Ishikawa (cell line): Measurements from ENCODE around the gene MLYCD.

Source experiments
- CEBPB ChIP-seq: IDR thresholded peaks from 2 replicates; pipeline ENCODE4 v1.6.1; 2012
- CREB1 ChIP-seq: IDR thresholded peaks from 2 replicates; pipeline ENCODE4 v1.6.1; 2012; ENCODE audit warnings: low read depth
- EGR1 ChIP-seq: IDR thresholded peaks from 2 replicates; pipeline ENCODE4 v1.6.1; 2012
- EP300 ChIP-seq: IDR thresholded peaks from 2 replicates; pipeline ENCODE4 v1.6.1; 2012; ENCODE audit warnings: borderline replicate concordance
- FOXM1 ChIP-seq: IDR thresholded peaks from 2 replicates; pipeline ENCODE4 v1.6.1; 2012; ENCODE audit warnings: low read depth, borderline replicate concordance
- NFIC ChIP-seq: IDR thresholded peaks from 2 replicates; pipeline ENCODE4 v1.6.1; 2012
- RAD21 ChIP-seq: IDR thresholded peaks from 2 replicates; pipeline ENCODE4 v1.6.1; 2012; ENCODE audit warnings: low read depth
- TAF1 ChIP-seq: IDR thresholded peaks from 2 replicates; pipeline ENCODE4 v1.6.1; 2012; ENCODE audit warnings: low read depth, mild to moderate bottlenecking
- TCF12 ChIP-seq: IDR thresholded peaks from 2 replicates; pipeline ENCODE4 v1.6.1; 2012; ENCODE audit warnings: low read depth
- TEAD4 ChIP-seq: IDR thresholded peaks from 2 replicates; pipeline ENCODE4 v1.6.1; 2012
- USF1 ChIP-seq: IDR thresholded peaks from 2 replicates; pipeline ENCODE4 v1.6.1; 2012
- YY1 ChIP-seq: IDR thresholded peaks from 2 replicates; pipeline ENCODE4 v1.6.1; 2012; ENCODE audit warnings: low read depth
- ZBTB7A ChIP-seq: IDR thresholded peaks from 2 replicates; pipeline ENCODE4 v1.6.1; 2012; ENCODE audit warnings: low read depth
- TF ChIP-seq, protein P1 (sequence below): IDR thresholded peaks from 2 replicates; pipeline ENCODE4 v1.6.1; 2012; ENCODE audit warnings: low read depth, mild to moderate bottlenecking
- TF ChIP-seq, protein P2 (sequence below): IDR thresholded peaks from 2 replicates; pipeline ENCODE4 v1.6.1; 2012

Gene MLYCD

GRCh38 chr16:83917152-83918120 lies 18.5 kb downstream of the MLYCD start:
- TF ChIP-seq NFIC (no peak), TAF1 (no peak), TEAD4 (no peak)

DNA sequence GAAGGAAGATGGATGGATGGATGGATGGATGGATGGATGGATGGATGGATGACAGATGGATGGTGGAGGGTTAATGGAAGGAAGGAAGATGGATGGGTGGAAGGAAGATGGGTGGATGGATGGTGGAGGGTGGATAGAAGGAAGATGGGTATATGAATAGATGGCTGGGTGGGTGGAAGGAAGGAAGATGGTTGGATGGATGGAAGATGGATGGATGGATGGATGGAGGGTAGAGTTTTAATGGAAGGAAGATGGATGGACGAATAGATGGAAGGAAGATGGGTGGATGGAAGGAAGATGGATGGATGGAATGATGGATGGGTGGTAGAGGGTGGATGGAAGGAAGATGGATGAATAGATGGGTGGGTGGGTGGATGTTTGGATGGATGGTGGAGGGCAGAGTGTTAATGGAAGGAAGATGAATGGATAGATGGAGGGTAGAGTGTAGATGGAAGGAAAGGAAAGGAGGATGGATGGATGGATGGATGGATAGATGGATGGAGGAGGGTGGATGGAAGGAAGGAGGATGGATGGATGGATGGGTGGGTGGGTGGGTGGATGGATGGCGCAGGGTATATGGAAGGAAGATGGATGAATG lies 22.1 kb downstream of the MLYCD start:
- TF ChIP-seq YY1 (no peak), TEAD4 (no peak)
- TF ChIP-seq, protein P1, sequence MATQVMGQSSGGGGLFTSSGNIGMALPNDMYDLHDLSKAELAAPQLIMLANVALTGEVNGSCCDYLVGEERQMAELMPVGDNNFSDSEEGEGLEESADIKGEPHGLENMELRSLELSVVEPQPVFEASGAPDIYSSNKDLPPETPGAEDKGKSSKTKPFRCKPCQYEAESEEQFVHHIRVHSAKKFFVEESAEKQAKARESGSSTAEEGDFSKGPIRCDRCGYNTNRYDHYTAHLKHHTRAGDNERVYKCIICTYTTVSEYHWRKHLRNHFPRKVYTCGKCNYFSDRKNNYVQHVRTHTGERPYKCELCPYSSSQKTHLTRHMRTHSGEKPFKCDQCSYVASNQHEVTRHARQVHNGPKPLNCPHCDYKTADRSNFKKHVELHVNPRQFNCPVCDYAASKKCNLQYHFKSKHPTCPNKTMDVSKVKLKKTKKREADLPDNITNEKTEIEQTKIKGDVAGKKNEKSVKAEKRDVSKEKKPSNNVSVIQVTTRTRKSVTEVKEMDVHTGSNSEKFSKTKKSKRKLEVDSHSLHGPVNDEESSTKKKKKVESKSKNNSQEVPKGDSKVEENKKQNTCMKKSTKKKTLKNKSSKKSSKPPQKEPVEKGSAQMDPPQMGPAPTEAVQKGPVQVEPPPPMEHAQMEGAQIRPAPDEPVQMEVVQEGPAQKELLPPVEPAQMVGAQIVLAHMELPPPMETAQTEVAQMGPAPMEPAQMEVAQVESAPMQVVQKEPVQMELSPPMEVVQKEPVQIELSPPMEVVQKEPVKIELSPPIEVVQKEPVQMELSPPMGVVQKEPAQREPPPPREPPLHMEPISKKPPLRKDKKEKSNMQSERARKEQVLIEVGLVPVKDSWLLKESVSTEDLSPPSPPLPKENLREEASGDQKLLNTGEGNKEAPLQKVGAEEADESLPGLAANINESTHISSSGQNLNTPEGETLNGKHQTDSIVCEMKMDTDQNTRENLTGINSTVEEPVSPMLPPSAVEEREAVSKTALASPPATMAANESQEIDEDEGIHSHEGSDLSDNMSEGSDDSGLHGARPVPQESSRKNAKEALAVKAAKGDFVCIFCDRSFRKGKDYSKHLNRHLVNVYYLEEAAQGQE = no peak

DNA sequence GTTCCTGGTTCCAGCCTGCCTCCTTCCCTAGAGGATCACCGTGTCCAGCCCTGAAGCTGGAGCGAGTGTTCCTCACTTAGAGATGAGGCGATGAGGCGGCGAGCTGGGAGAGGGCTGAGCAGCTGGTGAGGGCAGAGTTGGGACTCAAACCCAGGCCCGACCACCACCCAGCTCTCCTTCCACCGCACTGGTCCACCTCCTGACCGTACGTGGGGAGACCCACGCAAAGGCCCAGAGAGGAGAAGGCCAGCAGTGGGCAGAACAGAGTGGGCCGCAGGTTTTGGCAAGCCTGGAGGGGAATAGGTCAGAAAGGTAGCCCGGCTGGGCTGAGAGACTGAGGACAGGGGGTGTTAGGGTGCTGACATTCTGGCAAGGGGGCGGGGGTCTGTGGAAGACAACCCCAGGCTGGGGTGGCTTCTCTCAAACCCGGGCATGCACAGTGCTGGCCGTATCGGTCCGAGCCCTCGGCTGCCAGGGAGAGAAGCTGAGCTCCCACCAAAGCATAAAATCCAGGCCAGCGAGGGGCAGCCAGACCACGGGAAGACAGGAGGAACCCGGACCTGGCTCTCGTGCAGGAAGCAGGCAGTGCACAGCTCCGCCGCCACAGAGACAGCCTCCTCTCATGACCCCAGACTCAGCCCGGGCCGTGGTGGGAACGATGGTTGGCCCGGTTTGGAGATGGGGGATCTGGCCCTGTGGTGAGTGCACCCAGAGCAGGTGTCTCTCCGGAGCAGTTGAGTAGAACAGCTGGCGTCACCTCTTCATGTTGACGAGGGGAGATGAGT lies 24.9 kb downstream of the MLYCD start:
- no peak for TF ChIP-seq ZBTB7A
- no peak for TF ChIP-seq EGR1
- no peak for TF ChIP-seq CEBPB
- no peak for TF ChIP-seq TCF12
- TF ChIP-seq TAF1 = no peak
- TF ChIP-seq CREB1 = no peak

DNA sequence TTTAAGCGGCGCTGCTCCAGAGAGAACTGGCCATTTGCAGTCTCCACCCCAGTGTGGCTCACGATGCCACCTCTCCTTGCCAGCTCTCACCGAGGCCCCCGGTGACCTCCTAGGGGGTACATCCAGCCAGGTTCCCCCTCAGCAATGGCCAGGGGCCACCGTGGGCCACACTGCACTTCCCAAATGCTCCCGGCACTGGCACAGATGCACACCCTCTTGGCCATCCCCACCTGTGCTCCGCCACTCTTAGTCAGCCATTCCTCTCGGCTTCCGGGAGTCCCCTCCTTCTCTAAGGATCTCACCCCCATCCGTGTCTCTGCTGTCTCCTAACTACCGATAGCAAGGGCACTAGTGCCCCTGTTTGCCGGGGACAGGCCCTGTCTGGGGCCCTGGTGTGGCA lies 25.8 kb downstream of the MLYCD start:
- TF ChIP-seq CREB1 (no peak), YY1 (no peak)

GRCh38 chr16:83925095-83925905 lies 26.4 kb downstream of the MLYCD start:
- TF ChIP-seq EP300 (no peak), CREB1 (no peak), USF1 (no peak), EGR1 (no peak), TEAD4 (no peak), ZBTB7A (no peak), TCF12 (no peak), RAD21 (no peak), YY1 (no peak), CEBPB (no peak), NFIC (no peak), TAF1 (no peak), FOXM1 (no peak)
- TF ChIP-seq, protein P1 = no peak
- TF ChIP-seq, protein P2, sequence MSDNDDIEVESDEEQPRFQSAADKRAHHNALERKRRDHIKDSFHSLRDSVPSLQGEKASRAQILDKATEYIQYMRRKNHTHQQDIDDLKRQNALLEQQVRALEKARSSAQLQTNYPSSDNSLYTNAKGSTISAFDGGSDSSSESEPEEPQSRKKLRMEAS = no peak
